GM03348 (cell line): Measurements from ENCODE around the gene DDAH1.

Source experiments
- DNase-seq: peaks from one replicate; pipeline ENCODE4 v3.0.0; 2012; ENCODE audit warnings: low spot score

The DDAH1 gene

DNA sequence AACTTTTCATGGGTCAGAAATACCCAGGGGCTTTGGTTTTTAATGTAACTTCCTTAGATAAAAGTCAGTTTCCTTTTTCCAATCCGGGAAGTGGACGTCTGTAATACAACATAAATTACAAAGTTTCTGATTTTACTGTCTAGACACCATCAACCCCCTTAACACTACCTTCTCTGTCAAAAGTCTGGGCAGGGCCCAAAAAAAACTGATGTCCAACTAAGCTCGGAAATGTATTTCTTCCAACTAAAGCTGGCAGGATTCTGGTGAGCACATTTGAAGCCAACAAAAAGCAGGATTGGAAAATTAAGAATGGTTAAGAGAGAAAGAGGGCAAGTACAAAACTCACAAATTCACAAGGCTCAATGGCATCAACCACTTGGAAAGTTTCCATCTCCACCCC is 24.3 kb downstream of the DDAH1 start:
- DNase-seq: no peak

- no peak for DNase-seq
Measured at GRCh38 chr1:85438353-85438752, 26.6 kb downstream of the DDAH1 start.

DNA sequence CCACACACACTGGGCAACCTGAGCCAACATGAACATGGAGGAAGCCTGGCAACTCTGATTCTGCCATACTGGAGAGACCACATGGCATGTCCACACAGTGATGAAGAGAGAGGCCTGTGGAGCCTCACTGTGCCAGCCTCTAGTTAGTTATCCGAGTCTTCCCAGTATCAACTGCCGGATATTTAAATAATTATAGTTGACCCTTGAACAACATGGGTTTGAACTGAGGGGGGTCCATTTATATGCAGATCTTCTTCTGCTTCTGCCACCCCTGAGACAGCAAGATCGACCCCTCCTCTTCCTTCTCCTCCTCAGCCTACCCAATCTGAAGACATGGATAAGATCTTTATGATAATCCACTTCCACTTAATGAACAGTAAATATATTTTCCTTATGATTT is 27.8 kb downstream of the DDAH1 start:
- no peak for DNase-seq

GRCh38 chr1:85433096-85433495 is 31.9 kb downstream of the DDAH1 start:
- no peak for DNase-seq

DNA sequence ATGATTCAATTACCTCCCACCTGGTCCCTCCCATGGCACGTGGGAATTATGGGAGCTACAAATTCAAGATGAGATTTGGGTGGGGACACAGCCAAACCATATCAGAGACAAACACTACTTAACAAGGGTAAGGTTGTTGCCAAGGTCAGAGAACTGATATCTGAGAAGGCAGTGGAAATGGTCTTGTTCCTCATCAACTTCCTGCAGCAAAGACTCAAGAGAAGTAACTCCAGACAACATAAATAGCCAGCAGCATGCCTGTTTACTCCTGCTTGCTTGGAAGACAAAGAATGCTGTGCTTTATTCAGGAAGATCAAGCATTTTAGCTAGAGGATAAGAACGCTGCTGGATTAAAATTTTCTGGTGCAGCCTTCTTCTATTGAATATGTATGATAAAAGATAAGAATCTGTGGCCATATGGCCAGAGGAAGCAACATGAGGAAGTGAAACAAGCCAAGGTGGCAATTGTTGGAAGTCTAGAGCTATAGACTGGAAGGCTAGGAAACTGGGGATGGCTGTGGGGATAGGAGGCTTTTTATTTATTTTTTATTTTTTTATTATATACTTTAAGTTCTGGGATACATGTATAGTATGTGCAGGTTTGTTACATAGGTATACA is 36.4 kb downstream of the DDAH1 start:
- no peak for DNase-seq

GRCh38 chr1:85427849-85428248 is 37.1 kb downstream of the DDAH1 start:
- DNase-seq: no peak

DNA sequence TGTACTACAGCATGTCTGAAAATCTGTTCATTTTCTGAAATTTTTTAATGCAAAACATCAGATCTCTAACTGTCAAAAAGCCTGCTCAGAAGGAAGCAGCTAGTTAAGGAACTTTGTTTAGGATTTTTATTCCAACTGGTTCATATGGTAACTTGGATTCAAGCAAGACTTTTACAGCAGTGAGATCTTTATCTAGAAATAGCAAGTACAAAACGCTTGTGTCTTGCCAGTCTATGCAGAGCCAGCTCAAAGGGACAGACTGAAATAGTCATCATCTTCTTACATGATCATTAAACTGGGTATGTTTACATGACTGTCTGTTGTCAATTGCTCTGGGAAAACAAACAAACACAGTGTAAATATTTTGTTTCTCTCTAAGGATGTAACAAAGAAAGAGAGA is 37.6 kb downstream of the DDAH1 start:
- no peak for DNase-seq

DNA sequence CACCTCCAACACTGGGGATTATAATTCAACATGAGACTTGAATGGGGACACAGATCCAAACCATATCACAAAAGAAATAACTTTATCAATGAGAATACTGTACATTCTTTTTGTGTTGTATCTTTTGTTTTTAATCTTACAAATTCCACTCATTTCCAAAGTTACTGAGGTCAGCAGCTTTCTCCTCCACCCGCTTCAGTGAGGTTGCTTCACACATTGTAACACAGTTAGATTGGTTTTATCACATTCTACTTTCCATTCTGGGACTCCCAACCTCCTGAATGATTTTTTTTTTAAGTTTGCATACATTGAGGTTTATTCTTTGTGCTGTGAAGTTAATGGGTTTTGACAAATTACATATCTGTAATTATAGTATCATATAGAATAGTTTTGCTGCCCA is 43.8 kb downstream of the DDAH1 start:
- no peak for DNase-seq

DNA sequence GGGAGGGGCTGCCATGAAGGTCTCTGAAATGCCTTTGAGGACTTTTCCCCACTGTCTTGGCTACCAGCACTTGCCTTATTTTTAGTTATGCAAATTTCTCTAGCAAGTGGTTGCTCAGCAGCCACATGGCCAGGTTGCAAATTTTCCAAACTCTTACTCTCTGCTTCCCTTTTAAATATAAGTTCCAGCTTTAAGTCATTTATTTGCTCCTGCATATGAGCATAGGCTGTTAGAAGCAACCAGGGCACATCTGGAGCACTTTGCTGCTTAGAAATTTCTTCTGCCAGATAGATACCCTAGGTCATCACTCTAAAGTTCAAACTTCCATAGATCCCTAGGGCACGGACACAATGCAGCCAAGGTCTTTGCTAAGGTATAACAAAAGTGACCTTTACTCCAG is 44.8 kb downstream of the DDAH1 start:
- no peak for DNase-seq

DNA sequence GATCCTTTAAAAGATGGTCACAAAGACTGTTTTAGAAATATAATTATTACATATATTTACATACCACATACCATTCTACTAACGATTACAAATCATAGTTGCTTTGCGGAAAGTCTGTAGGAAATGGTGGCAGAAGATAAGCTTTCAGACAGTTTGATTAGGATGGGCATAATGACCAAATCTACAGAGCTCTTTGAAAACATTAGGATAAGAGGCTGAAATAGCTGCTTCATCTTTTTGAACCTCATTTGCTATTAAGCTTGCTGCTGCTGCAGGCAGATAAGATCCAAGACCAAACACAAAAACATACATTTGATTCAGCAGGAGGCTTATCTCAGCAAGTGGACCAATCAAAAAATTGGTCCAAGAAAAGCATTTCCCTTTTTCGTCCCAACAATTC is 47.1 kb downstream of the DDAH1 start:
- DNase-seq: no peak

GRCh38 chr1:85417017-85417416 is 47.9 kb downstream of the DDAH1 start:
- DNase-seq: no peak

DNA sequence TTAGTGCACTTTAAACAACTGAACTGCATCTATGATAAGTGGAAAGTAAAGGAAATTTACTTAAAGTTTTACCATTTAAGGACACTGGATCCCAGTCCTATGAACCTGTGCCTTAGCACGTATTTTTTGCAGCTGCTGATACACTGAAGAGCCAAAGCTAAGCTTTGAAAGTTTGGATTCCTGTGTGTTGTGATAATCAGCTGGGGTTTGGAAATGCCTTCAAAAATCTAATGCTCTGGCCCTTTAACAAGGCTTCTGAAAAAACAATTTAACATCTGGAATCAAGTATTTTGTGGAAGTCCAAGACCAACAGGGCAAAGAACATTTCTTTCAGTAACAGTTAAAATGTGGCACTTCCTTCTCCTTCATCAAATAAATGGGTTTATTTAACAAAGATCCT is 51.8 kb downstream of the DDAH1 start:
- peak; percentile 47 for DNase-seq

GRCh38 chr1:85411567-85412305 is 53.2 kb downstream of the DDAH1 start:
- DNase-seq: peak; percentile 27

- no peak for DNase-seq
Measured at GRCh38 chr1:85409516-85409915, 55.4 kb downstream of the DDAH1 start.

- DNase-seq: no peak
Measured at GRCh38 chr1:85407746-85408377, 57.1 kb downstream of the DDAH1 start.

GRCh38 chr1:85406887-85407533 is 57.9 kb downstream of the DDAH1 start:
- peak; percentile 73 for DNase-seq

GRCh38 chr1:85406081-85406480 is 58.9 kb downstream of the DDAH1 start:
- DNase-seq: no peak

DNA sequence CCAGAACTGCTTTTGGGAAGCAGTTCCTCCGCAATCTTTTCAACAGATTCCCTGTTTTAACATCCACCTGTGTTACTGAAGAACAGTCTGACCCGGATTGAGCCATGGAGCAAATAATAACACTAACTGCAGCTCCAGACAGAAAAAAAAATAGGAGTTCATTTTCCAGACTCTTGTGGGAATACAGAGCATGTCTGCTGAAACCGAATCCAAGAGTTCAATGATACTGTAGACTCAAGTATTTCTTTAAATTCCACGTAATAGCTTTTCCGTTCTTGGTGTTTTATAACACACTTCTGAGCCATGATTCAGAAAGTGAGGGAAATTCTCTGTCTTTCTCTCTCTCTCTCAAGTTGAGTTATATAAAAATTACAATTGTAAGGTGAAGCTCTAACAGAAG is 60.6 kb downstream of the DDAH1 start:
- no peak for DNase-seq

DNA sequence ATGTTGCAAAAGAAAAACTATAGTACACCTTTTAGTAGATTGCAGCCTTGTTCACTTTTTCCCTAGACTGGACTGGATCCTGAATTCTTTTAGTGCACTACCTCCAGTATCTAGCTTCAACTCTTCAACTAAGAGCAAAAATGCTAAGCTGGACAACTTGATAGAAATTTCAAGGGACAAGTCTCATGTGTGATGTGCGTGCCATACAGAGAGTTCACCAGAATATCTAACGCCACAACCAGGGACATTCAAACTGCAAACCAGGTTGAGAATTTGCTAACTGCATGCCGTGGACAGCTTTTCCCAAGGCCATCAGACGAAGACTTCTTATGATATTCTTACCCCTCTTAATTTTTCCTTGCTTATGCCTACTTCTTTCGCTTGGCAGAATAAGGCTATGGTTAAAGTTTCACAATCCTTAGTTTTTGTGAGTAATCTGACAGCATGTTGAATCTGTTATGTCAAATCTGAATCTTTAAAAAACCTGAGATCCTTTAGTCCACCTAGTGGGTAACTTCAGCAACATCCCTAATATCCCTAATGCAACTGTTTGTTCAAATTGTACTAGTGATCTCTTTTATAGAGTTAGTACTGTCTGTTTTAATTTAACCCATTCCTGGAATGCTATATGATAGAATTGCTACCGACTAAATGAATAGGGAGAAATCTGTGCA is 66.4 kb downstream of the DDAH1 start:
- peak; percentile 40 for DNase-seq

DNA sequence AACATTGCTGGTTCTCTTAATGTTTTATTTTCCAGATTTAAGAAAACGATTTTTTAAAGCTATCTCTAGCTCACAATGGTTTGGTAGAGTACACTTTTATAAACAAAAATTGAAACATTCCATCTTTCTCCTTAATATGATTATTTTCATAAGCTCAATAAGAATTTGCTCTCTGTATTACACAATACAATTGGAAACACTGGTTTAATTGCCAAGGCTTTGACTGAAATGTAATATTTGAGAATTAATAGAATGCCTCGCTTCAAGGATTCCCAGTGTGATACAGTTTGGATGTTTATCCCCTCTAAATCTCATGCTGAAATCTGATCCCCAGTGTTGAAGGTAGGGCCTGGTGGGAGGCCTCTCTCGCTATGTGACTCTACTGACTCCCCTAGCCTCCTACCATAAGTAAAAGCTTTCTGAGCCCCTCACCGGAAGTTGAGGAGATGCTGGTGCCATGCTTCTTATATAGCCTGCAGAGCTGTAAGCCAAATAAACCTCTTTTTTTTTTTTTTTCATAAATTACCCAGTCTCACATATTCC is 67.4 kb downstream of the DDAH1 start:
- no peak for DNase-seq

- no peak for DNase-seq
Measured at GRCh38 chr1:85396194-85396593, 68.8 kb downstream of the DDAH1 start.

DNA sequence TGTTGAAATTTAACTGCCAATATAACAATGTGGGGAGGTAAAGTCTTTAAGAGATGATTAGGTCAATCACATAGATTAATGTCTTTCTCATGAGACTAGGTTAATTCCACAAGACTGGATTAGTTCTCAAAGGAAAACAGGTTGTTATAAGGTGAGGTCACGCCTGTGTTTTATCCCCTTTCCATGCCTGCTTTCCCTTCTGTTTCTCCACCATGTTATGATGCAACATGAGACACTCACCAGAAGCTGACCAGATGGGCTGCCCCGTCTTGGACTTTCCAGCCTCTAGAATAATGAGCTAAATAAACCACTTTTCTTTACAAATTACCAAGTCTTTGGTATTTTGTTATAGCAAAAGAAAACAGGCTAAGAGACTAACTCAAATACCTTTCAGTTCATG is 70.8 kb downstream of the DDAH1 start:
- DNase-seq: no peak
